ENCODE data around the gene TNNC1.

Gene TNNC1

DNA sequence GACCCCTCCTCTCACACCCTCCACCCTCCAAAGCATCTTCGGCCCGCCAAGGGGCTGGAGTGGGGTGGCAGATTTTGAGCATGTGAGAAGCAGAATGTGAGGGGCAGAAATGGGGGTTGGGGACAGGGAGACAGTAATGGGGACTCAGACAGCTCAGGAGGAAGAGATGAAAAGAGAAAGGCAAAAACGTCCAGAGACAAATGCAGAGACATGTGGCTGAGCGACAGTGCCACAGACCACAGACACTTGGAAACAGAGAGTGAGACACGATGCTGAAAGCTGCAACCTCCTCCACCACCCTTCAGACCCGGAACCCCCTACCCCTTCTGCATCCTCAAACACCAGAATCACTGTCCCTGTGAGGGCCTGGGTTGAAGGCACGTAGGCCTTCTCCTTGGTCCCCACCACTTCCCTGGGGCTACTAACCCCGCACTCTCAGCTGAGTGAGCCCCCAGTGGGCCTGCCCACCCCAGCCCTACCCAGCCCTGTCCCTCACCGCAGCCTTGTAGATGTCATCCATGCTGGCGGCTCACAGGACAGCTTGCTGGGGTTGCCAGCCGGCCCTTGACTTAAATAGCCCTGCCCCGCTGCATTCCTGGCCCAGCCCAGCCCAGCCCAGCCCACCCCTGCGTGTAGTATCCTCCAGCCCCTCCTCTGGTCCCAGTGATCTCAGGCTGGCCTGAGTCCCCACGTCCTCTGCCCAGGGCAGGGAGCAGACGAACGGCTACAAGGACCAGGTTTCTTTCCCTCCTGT, at the start of gene TNNC1:
Gene TNNC1, minus strand, starts transcription at position 546 of the 754 bp plus-strand sequence. Its CDS starts 26 bp downstream, at position 520.
- no peak for DNase-seq

DNA sequence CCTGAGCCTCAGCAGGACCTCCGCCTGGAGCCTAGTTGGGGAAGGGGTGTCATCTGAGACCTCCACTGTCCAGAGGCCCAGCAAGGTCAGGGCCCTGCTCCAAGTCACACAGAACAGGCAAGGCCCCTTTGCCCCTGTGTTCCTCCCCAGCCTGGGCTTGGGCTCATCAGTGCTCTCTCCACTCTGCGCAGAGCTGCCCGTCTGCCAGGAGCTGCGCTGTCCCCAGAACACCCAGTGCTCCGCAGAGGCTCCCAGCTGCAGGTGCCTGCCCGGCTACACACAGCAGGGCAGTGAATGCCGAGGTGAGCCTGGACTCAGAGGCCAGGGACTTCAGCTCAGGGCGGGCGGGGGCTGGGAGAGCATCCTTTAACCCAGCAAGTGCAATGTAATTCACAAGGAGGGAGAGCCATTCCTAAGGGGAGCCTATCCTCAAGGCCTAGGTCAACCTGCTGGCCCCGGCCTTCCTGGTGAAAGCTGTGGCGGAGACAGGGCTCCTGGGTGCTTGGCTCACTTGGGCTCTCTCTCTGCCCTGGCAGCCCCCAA, 49.0 kb upstream of the TNNC1 start:
- DNase-seq: no peak

DNA sequence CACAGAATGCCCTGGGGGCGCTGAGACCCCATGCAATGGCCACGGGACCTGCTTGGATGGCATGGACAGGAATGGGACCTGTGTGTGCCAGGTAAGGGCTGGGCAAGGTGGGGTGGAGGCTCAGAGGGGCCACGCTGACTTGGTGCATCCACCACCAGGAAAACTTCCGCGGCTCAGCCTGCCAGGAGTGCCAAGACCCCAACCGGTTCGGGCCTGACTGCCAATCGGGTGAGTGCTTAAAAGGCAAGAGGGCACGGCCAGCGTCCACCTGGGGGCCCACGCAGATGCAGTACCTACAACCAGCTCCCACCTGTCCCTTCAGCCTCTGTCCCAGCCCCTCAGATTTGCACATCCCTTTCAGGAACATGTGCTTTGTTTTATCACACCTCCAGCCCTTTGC, 48.2 kb upstream of the TNNC1 start:
- no peak for DNase-seq

GRCh38 chr3:52501046-52501445, 47.2 kb upstream of the TNNC1 start:
- DNase-seq: no peak

DNA sequence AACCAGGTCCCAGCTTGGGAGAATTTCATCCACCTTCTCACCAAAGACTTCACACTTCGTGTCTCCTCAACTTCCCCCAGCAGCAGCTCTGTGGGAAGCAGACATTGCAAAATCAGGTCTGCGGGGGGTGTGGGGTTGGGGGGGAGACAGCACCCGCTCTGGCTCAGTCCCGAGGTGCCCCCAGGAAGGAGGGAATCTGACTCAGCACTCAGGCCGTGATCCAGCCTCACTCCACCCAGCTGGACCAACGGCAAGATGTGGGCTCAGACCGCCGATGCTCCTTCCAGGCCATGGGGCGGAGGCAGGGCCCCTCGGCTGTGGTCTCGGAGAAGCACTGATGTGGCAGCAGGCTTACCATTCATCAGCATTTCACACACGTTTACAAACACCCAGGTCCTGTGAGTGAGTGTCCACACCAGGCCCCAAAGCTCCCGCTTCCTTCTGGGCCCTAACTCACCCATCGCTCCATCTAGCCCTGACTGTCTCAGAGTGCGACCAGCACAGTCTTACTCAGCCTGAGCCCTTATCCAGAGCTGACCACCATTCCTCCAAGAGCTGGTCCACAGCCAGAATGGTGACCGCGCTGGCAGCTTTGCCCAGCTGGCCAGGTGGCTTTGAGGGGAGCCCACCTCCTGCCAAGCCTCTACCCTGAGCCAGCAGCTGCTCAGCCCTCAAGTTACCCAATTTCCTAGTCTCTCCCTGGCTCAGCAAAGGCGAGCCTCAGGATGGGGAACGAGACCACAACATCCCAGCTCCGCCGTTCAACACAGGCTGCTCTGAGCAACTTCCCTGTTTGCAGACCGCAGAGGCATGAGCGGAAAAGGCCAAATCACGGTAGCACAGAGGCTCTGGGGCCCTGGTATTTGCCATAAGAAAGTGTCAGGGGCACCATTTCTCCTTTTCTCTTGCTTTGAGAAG, 44.6 kb upstream of the TNNC1 start:
- DNase-seq: no peak

GRCh38 chr3:52495777-52496602, 42.1 kb upstream of the TNNC1 start:
- no peak for DNase-seq

DNA sequence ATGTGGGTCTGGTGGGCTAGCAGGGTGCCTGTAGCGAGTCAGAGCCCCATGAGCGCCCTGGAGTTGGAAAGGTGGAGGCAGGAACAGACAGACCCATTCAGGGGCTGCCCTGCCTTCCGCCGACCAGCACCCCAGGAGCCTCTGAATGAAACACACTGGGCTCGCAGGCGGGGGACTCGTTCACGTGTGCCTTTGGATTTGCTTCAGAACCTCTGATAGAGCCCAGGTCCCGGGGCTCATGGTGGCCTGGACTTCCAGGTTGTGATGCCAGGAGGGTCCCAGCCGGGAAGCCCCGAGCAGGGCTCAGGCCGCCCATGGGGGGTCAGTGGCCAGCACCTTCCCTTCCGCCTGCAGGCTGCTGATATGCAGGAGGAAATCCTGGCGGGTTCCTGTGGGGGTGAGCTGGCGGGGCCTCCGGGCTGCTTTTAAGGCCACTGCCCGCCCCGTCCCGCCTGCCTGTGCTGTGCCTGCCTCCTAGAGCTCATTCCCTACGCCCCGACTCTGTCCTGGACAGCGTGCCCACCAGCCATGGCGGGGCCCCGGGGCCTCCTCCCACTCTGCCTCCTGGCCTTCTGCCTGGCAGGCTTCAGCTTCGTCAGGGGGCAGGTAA, 41.1 kb upstream of the TNNC1 start, which contains the start of gene STAB1:
Gene STAB1, plus strand, starts transcription at position 453 of the 610 bp plus-strand sequence. Its CDS starts 76 bp downstream, at position 529.
- DNase-seq: no peak

DNA sequence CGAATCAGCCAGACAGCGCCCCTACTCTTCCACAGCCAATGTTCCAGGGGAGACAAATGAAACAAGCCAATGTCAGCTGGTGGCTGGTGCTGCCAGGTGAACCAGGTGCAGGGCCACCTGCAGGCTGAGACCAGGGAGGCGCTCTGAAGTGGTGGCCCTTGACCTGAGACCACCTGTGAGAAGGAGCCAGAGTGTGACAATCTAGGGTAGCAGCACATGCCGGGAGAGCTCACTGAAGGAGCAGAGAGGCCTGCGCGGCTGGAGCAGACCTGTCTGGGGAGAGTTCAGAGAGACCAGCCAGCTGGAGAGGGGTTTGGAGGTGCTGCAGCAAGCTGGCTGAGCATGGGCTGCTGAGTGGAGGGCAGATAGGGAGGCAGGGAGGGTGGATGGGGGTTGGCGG, 40.6 kb upstream of the TNNC1 start:
- no peak for DNase-seq

- no peak for DNase-seq
Observed at GRCh38 chr3:52493232-52494017, 39.6 kb upstream of the TNNC1 start.

GRCh38 chr3:52492059-52492458, 38.2 kb upstream of the TNNC1 start:
- DNase-seq: no peak

- DNase-seq: no peak
Observed at GRCh38 chr3:52490939-52491526, 37.2 kb upstream of the TNNC1 start.

DNA sequence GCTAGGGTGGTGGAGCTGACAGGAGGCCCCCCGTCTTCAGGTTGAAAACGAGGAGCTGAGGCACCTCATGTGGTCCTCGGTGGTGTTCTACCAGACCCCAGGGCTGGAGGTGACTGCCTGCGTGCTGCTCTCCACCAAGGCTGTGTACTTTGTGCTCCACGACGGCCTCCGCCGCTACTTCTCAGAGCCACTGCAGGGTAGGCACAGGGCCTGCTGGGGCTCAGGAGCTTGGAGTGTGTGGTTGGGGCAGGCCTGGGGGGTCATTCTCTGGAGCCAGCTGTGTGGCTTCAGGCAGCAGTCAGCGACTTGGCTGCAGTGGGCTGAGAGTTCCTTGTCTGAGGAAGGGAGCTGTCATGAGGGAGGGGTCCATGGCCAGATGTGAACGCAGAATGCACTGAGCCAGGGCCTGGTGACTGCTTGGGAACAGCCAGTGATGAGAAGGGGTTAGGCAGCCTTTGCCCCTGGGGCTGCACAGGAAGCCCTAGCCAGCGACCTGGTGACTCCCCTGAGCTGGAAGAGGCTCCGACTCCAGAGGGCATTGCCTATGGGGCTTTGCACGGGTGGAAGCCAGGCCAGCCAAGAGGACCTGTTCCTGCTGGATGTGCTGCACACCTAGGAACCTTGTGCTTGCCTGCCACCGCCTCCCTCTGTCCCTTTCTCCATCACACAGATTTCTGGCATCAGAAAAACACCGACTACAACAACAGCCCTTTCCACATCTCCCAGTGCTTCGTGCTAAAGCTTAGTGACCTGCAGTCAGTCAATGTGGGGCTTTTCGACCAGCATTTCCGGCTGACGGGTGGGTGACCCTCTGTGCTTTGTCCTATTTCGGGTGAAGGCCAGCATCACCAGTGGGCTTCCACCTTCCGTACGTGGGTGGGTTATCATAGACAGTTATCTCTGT, 36.4 kb upstream of the TNNC1 start:
- no peak for DNase-seq

DNA sequence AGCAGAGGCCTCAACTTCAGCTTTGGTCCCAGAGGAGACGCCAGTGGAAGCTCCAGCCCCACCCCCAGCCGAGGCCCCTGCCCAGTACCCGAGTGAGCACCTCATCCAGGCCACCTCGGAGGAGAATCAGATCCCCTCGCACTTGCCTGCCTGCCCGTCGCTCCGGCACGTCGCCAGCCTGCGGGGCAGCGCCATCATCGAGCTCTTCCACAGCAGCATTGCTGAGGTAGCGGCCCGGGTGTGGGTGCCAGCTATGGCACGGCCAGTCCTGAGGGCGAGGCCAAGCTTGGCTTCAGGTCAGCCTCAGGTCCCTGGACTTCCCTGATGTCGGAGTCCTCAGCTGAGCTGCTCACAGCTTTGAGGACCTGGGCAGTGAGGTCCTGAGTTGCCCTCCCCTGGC, 35.6 kb upstream of the TNNC1 start:
- no peak for DNase-seq

DNA sequence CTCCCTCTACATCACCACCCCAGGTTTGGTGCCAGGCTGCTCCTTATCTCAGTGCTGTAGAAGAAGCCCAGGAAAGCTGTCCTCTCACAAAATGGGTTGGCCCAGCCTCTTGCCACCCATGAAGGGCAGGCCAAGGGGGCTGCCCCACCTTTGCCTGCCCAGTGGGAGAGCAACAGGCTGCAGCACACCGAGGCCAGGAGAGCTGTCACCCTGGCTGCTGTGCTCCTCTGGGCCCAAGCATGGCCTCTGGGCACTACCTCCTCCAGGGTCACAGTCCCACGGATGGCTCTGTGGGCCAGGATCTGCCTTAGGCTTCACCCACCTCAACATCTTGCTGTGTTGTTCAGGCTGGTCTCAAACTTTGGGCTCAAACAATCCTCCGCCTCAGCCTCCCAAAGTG, 34.9 kb upstream of the TNNC1 start:
- DNase-seq: no peak

- DNase-seq: no peak
Observed at GRCh38 chr3:52487788-52488691, 34.2 kb upstream of the TNNC1 start.

DNA sequence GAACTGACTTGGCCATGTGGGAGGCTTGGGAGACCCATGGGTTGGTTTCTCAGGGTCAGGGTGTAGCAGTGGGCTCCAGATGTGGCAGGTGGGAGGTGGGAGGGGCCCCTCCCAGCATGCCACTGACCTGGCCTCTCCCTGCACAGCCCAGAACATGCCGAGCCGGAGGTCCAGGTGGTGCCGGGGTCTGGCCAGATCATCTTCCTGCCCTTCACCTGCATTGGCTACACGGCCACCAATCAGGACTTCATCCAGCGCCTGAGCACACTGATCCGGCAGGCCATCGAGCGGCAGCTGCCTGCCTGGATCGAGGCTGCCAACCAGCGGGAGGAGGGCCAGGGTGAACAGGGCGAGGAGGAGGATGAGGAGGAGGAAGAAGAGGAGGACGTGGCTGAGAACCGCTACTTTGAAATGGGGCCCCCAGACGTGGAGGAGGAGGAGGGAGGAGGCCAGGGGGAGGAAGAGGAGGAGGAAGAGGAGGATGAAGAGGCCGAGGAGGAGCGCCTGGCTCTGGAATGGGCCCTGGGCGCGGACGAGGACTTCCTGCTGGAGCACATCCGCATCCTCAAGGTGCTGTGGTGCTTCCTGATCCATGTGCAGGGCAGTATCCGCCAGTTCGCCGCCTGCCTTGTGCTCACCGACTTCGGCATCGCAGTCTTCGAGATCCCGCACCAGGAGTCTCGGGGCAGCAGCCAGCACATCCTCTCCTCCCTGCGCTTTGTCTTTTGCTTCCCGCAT, 33.4 kb upstream of the TNNC1 start:
- no peak for DNase-seq

- no peak for DNase-seq
Observed at GRCh38 chr3:52484680-52485461, 31.0 kb upstream of the TNNC1 start.

Data from NCI-H2107 (cell line).